DND-41 (cell line): ENCODE results near the gene CLCF1.

Source experiments
- ATAC-seq: fragments of 200-7000 bp; cut with Tn5 transposase; 3 replicates; pipeline ENCODE4 v1.9.1; 2021; ENCODE audit warnings: low read depth; ENCODE audit not compliant: insufficient read depth
- DNase-seq: peaks from one replicate; pipeline ENCODE4 v3.0.0-alpha.2; 2020
- H2AFZ ChIP-seq: 2 replicates; pipeline ENCODE4 v1.6.0; 2012; ENCODE audit warnings: low read depth, low read length
- H3K27ac ChIP-seq: 2 replicates; pipeline ENCODE4 v1.5.1; 2012; ENCODE audit warnings: low read length, inconsistent platforms
- H3K27me3 ChIP-seq: fragments of 200-600 bp; sonication (generic); 2 replicates; pipeline ENCODE4 v1.6.0; 2012; ENCODE audit warnings: low read length, mild to moderate bottlenecking, inconsistent platforms; ENCODE audit not compliant: insufficient read depth, poor library complexity
- H3K36me3 ChIP-seq: 2 replicates; pipeline ENCODE4 v1.5.1; 2012; ENCODE audit warnings: low read length, inconsistent platforms; ENCODE audit not compliant: insufficient read depth
- H3K4me1 ChIP-seq: 2 replicates; pipeline ENCODE4 v1.5.1; 2012; ENCODE audit warnings: mild to moderate bottlenecking, low read length; ENCODE audit not compliant: insufficient read depth
- H3K4me2 ChIP-seq: 2 replicates; pipeline ENCODE4 v1.6.0; 2012; ENCODE audit warnings: mild to moderate bottlenecking, moderate library complexity, low read length, inconsistent platforms; ENCODE audit not compliant: insufficient read depth
- H3K4me3 ChIP-seq, 2 experiments: fragments of 200-600 bp in 1 of 2; shearing (Covaris generic) in 1 of 2; 2 replicates each; pipeline ENCODE4 v1.5.1; 2012 to 2016; ENCODE audit warnings: inconsistent platforms in 2 of 2, low read length in 2 of 2, mild to moderate bottlenecking in 2 of 2, low read depth in 1 of 2, moderate library complexity in 1 of 2
- H3K79me2 ChIP-seq: 2 replicates; pipeline ENCODE4 v1.6.0; 2012; ENCODE audit warnings: low read length, inconsistent platforms; ENCODE audit not compliant: insufficient read depth
- H3K9ac ChIP-seq: 2 replicates; pipeline ENCODE4 v1.6.0; 2012; ENCODE audit warnings: low read depth, mild to moderate bottlenecking, inconsistent platforms, low read length, moderate library complexity
- H3K9me3 ChIP-seq: 2 replicates; pipeline ENCODE4 v1.5.1; 2012; ENCODE audit warnings: low read length, moderate library complexity, mild to moderate bottlenecking, inconsistent platforms; ENCODE audit not compliant: insufficient read depth, severe bottlenecking
- H4K20me1 ChIP-seq: 2 replicates; pipeline ENCODE4 v1.6.0; 2012; ENCODE audit warnings: low read length; ENCODE audit not compliant: insufficient read depth
- EZH2 ChIP-seq: IDR thresholded peaks from 3 replicates; pipeline ENCODE4 v1.6.1; 2012; ENCODE audit warnings: borderline replicate concordance, low read depth, mild to moderate bottlenecking, moderate library complexity, low read length, inconsistent platforms; ENCODE audit not compliant: severe bottlenecking
- TF ChIP-seq, protein P1 (sequence below): IDR thresholded peaks from 2 replicates; pipeline ENCODE4 v1.5.1; 2012; ENCODE audit warnings: borderline replicate concordance, low read length, moderate library complexity, mild to moderate bottlenecking; ENCODE audit not compliant: poor library complexity, severe bottlenecking; ENCODE audit errors: extremely low read depth

Gene CLCF1

DNA sequence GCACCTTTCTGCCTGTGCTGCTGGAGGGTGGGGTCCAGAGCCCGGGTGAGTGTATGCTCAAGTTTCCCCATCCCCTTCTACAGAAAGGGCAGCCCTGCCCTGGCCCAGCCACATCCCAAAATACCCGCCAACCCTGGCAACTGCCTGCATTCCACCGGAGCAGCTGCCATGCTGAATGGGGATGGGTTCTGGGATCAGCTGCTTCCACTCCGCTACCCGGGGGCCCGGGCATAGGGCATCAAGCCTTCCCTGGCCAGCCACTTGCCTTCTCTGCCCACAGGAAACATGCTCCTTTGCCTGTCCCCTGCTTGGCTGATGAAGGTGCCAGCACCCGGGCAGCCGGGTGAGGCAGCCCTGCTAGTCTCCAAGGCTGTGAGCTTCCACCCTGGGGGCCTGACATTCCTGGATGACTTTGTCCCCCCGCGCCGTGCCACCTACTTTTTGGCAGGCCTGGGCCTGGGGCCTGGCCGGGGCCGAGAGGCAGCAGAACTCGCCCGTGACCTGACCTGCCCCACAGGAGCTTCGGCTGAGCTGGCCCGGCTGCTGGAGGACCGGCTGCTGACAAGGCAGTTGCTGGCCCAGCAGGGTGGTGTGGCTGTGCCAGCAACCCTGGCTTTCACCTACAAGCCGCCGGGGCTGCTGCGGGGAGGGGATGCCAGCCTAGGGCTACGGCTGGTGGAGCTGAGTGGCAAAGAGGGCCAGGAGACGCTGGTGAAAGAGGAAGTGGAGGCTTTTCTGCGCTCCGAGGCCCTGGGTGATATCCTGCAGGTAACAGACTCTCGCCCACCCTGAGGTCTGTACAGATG is 45.3 kb upstream of the CLCF1 start:
- peak overlapping the region; percentile 91 for H3K9ac ChIP-seq
- DNase-seq = no peak
- H3K36me3 ChIP-seq = peaks cover 6% of the 10 kb centered on the region; the same call in 1 of the 2 replicates
- no peaks in the 10 kb centered on the region for H4K20me1 ChIP-seq
- H3K4me2 ChIP-seq = peak overlapping the region; percentile 95
- no peaks in the 10 kb centered on the region for H3K9me3 ChIP-seq
- peaks cover 37% of the 10 kb centered on the region for H3K79me2 ChIP-seq
- peaks cover 54% of the 10 kb centered on the region for H3K4me1 ChIP-seq
- H3K27ac ChIP-seq = peak overlapping the region; percentile 93
- no peak overlapping the region for H2AFZ ChIP-seq
- peak overlapping the region in 1 of 2 experiments; percentile 66; a peak in 1 of 4 replicates for H3K4me3 ChIP-seq
- TF ChIP-seq EZH2 = no peak
- TF ChIP-seq, protein P1, sequence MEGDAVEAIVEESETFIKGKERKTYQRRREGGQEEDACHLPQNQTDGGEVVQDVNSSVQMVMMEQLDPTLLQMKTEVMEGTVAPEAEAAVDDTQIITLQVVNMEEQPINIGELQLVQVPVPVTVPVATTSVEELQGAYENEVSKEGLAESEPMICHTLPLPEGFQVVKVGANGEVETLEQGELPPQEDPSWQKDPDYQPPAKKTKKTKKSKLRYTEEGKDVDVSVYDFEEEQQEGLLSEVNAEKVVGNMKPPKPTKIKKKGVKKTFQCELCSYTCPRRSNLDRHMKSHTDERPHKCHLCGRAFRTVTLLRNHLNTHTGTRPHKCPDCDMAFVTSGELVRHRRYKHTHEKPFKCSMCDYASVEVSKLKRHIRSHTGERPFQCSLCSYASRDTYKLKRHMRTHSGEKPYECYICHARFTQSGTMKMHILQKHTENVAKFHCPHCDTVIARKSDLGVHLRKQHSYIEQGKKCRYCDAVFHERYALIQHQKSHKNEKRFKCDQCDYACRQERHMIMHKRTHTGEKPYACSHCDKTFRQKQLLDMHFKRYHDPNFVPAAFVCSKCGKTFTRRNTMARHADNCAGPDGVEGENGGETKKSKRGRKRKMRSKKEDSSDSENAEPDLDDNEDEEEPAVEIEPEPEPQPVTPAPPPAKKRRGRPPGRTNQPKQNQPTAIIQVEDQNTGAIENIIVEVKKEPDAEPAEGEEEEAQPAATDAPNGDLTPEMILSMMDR = no peak
- H3K27me3 ChIP-seq = no peaks in the 10 kb centered on the region
- ATAC-seq = no peak

DNA sequence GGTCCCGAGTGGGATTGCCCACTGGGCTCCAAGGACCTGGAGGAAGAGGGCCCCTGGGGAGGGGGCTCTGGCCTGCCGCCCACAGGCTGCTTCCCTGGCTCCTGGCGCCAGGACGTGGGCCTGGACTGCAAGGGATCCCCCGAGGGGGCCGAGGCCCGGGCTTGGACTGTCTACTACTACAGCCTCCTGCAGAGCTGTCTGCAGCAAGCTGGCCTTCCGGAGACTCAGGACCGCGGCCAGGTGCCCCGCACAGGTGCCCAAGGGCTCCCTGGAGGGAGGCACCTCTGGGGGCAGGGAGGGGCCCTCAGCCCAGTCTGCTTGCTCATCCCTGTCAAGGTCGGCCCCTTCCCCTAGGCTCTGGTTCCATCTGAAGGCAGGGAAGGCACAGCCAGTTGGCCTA is 44.0 kb upstream of the CLCF1 start:
- Histone ChIP-seq H3K4me2 (peak overlapping the region; percentile 95), H3K9me3 (no peaks in the 10 kb centered on the region), H3K4me1 (peaks cover 65% of the 10 kb centered on the region), H3K27ac (peak overlapping the region; percentile 93), H3K4me3 (peak overlapping the region in 1 of 2 experiments; percentile 44; a peak in 2 of 4 replicates), H4K20me1 (no peaks in the 10 kb centered on the region), H3K9ac (peak overlapping the region; percentile 91), H3K36me3 (peaks cover 6% of the 10 kb centered on the region; the same call in 1 of the 2 replicates), H2AFZ (peak overlapping the region; percentile 21; the same call in 1 of the 2 replicates), H3K79me2 (peaks cover 37% of the 10 kb centered on the region), H3K27me3 (no peaks in the 10 kb centered on the region)
- ATAC-seq = no peak
- DNase-seq = no peak
- TF ChIP-seq, protein P1 = no peak
- TF ChIP-seq EZH2 = no peak

DNA sequence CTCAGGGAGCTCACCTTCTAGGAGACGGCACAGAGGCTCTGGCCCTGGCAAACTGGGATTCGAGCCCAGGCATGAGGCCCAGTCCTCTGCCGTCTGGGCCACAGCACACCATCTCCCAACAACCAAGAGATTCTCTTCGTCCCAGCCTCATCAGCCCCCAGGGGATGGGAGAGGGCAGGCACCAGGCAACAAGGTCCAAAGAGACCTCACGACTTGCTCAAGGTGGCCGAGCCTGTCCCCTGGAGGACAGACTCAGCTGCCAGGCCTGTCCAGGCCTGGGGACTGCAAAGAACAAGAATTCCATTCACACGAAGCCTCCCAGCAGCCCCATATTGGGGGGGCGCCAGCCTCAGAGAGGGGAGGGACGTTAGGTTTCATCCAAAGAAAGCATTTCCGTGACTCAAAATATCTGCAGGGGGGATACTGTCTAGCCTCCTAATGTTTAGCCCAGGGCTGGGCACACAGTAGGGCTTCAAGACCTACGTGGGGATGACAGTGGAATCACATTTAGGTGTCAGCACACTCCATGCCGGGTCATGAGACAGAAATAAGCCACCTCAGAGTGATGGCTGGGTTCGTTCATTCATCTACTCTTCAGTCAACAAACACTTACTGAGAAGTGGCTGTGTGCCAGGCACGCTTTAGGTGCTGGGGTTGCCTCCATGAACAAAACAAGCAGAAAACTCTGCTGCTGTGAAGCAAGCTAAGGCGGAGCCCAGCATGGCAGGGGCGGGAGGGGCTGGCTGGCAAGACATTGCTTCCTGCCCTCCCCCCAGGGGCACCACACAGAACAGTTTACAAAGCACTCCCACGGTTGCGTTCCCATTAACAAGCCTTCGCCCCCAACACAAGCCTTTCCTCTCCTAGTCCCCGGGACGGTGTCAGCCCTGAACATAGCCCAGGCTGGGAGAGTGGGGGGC is 43.3 kb upstream of the CLCF1 start:
- no peaks in the 10 kb centered on the region for H3K27me3 ChIP-seq
- TF ChIP-seq EZH2 = no peak
- TF ChIP-seq, protein P1 = no peak
- H3K9me3 ChIP-seq = no peaks in the 10 kb centered on the region
- H3K27ac ChIP-seq = peak overlapping the region; percentile 93
- H3K4me3 ChIP-seq = peak overlapping the region in 1 of 2 experiments; percentile 44; a peak in 2 of 4 replicates
- peaks cover 71% of the 10 kb centered on the region for H3K4me1 ChIP-seq
- peak overlapping the region; percentile 95 for H3K4me2 ChIP-seq
- peak overlapping the region; percentile 21; the same call in 1 of the 2 replicates for H2AFZ ChIP-seq
- no peaks in the 10 kb centered on the region for H4K20me1 ChIP-seq
- peaks cover 37% of the 10 kb centered on the region for H3K79me2 ChIP-seq
- peak overlapping the region; percentile 91 for H3K9ac ChIP-seq
- ATAC-seq (peak; percentile 69), DNase-seq (peak; percentile 92)
- H3K36me3 ChIP-seq = peaks cover 6% of the 10 kb centered on the region; the same call in 1 of the 2 replicates
